Liver (tissue), 9 donors: ENCODE data around the gene CRB2. TPM values are rescaled to one million over a fixed set of nuclear protein-coding genes. Genes with fewer than 3 reads are reported as not detected.
"Not testable (repeated sequence)": the region's sequence is repeated elsewhere in the genome, so short reads cannot be mapped to it uniquely, and the experiment has no call there.

Experiments
- DNase-seq: peaks from one replicate; pipeline ENCODE4 v3.0.0-alpha.2; 2017; ENCODE audit warnings: low spot score
- H3K27ac ChIP-seq, 2 donors: one replicate each; pipeline ENCODE4 v1.7.0; 2013; ENCODE audit warnings: inconsistent platforms in 2 of 2, low read length in 2 of 2, control low read depth in 1 of 2, low read depth in 1 of 2, mild to moderate bottlenecking in 1 of 2
- H3K27me3 ChIP-seq, 4 donors: one replicate each; pipeline versions ENCODE4 v1.6.1 to v1.7.0; 2013; ENCODE audit warnings: low read length in 3 of 4, inconsistent platforms in 1 of 4, mild to moderate bottlenecking in 1 of 4, moderate library complexity in 1 of 4; ENCODE audit not compliant: control insufficient read depth in 4 of 4, insufficient read depth in 4 of 4
- H3K36me3 ChIP-seq, 4 donors: one replicate each; pipeline versions ENCODE4 v1.6.1 to v1.7.0; 2013; ENCODE audit warnings: low read length in 3 of 4, mild to moderate bottlenecking in 3 of 4, low read depth in 1 of 4, moderate library complexity in 1 of 4; ENCODE audit not compliant: control insufficient read depth in 4 of 4, insufficient read depth in 3 of 4
- H3K4me1 ChIP-seq, 4 donors: one replicate each; pipeline versions ENCODE4 v1.6.1 to v1.7.0; 2013; ENCODE audit warnings: low read length in 3 of 4, mild to moderate bottlenecking in 3 of 4, moderate library complexity in 1 of 4; ENCODE audit not compliant: control insufficient read depth in 4 of 4, insufficient read depth in 4 of 4
- H3K4me3 ChIP-seq, 3 donors: one replicate each; pipeline versions ENCODE4 v1.6.1 to v1.7.0; 2013; ENCODE audit warnings: low read length in 3 of 3, control low read depth in 1 of 3, low read depth in 1 of 3, mild to moderate bottlenecking in 1 of 3
- H3K9ac ChIP-seq, 2 donors: one replicate each; pipeline ENCODE4 v1.7.0; 2013; ENCODE audit warnings: low read length in 2 of 2, mild to moderate bottlenecking in 2 of 2, moderate library complexity in 2 of 2, control low read depth in 1 of 2, low read depth in 1 of 2
- H3K9me3 ChIP-seq, 4 donors: one replicate each; pipeline versions ENCODE4 v1.6.1 to v1.7.0; 2013; ENCODE audit warnings: low read length in 3 of 4; ENCODE audit not compliant: control insufficient read depth in 4 of 4
- ATF3 ChIP-seq: IDR thresholded peaks from 2 replicates; pipeline ENCODE4 v1.6.1; 2016; ENCODE audit warnings: antibody characterized with exemption
- CTCF ChIP-seq: fragments of 150-350 bp; IDR thresholded peaks from 2 replicates; pipeline ENCODE4 v1.5.1; 2017; ENCODE audit warnings: improper control_type of control experiment, low read depth, low read length; ENCODE audit not compliant: missing input control
- FOXA1 ChIP-seq: IDR thresholded peaks from 2 replicates; pipeline ENCODE4 v1.6.1; 2016; ENCODE audit warnings: antibody characterized with exemption
- GABPA ChIP-seq, 2 donors: IDR thresholded peaks in 1 of 2; conservative IDR thresholded peaks in 1 of 2; 2 replicates each; pipeline ENCODE4 v1.6.1; 2016; ENCODE audit warnings: antibody characterized with exemption in 2 of 2, mild to moderate bottlenecking in 1 of 2, moderate library complexity in 1 of 2
- HNF4A ChIP-seq, 2 donors: conservative IDR thresholded peaks; 2 replicates each; pipeline ENCODE4 v1.6.1; 2016; ENCODE audit warnings: antibody characterized with exemption in 2 of 2, mild to moderate bottlenecking in 2 of 2
- NR2F2 ChIP-seq: IDR thresholded peaks from 2 replicates; pipeline ENCODE4 v1.6.1; 2016; ENCODE audit warnings: antibody characterized with exemption
- RAD21 ChIP-seq, 2 donors: IDR thresholded peaks; 2 replicates each; pipeline ENCODE4 v1.6.1; 2016; ENCODE audit warnings: antibody characterized with exemption in 2 of 2, mild to moderate bottlenecking in 2 of 2
- RXRA ChIP-seq, 2 donors: IDR thresholded peaks; 2 replicates each; pipeline ENCODE4 v1.6.1; 2017 to 2018; ENCODE audit warnings: antibody characterized with exemption in 2 of 2, mild to moderate bottlenecking in 1 of 2
- SP1 ChIP-seq: IDR thresholded peaks from 2 replicates; pipeline ENCODE4 v1.6.1; 2018; ENCODE audit warnings: antibody characterized with exemption, mild to moderate bottlenecking
- ZBTB33 ChIP-seq: IDR thresholded peaks from 2 replicates; pipeline ENCODE4 v1.6.1; 2016; ENCODE audit warnings: antibody characterized with exemption
- WGBS: extraction: QIAGEN DNeasy Blood & Tissue Kit; methylation state at CpG from one replicate; pipeline ENCODE4 v1.1.7; 2013; 5-methylcytosine and 5-hydroxymethylcytosine counted together
- polyA plus RNA-seq, 2 donors: library from polyadenylated mRNA; stranded (reverse) in 1 of 2; unstranded in 1 of 2; fragments of 200-250 nt in 1 of 2; fragments of >200 nt in 1 of 2; fragmentation: Nextera tagmentation in 1 of 2; extraction: Ambion mirVana in 1 of 2; gene quantifications; one replicate each; pipeline versions ENCODE4 v1.2.1 to v1.2.3, GENCODE V29; 2013 to 2015
- total RNA-seq, 2 donors: library from RNA; depleted of rRNA; stranded (reverse); fragments of >200 nt; gene quantifications; one replicate each; pipeline ENCODE4 v1.2.3, GENCODE V29; 2014
- donor health status: healthy.
- donor health status: healthy.
- donor health status: healthy.
- donor health status: healthy.
- donor health status: healthy.

Gene CRB2
- total and polyA plus RNA-seq, 4 donors, result 1.7 TPM; not detected in 3

GRCh38 chr9:123397975-123398374, 42.0 kb downstream of the CRB2 start (continued):
- TF ChIP-seq CTCF (no peak), FOXA1 (no peak)

- H3K9me3 ChIP-seq, H3K4me1 ChIP-seq, H3K27ac ChIP-seq, DNase-seq, H3K36me3 ChIP-seq, H3K9ac ChIP-seq, H3K4me3 ChIP-seq, H3K27me3 ChIP-seq: not testable (repeated sequence)
- WGBS, result 93% methylated on average over 14 of the region's 14 CpGs
Measured at GRCh38 chr9:123398938-123399337, 42.9 kb downstream of the CRB2 start.

DNA sequence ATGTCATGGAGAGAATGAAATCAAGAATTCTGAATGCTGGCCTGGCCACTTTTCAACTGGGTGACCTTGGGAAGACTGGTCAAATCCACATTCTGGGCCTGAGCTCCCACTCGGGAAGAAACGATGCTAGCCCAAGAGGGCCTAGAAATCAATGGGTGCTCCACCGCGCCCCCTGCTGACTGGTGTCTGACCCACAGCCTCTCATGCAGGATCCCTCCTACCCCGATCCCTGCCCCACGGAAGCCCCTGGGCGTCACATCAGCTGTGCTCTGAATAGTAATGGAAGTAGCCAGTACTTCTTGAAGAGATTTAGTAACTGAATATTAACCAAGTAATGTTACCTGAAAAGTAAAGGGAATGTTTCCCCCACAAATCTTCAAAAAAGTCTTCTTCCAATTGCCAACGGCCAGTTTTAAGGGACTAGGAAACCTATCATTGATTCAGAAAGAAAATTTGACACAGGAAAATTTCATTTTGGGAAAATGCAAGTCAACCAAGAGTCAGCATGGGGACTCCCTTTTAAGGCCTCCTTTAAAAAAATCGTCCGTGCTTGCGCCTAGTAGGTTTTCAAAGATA, 43.9 kb downstream of the CRB2 start:
- H3K36me3 ChIP-seq, result peaks cover 0 to 4% (median 1%) of the 10 kb centered on the region in 4 donors

DNA sequence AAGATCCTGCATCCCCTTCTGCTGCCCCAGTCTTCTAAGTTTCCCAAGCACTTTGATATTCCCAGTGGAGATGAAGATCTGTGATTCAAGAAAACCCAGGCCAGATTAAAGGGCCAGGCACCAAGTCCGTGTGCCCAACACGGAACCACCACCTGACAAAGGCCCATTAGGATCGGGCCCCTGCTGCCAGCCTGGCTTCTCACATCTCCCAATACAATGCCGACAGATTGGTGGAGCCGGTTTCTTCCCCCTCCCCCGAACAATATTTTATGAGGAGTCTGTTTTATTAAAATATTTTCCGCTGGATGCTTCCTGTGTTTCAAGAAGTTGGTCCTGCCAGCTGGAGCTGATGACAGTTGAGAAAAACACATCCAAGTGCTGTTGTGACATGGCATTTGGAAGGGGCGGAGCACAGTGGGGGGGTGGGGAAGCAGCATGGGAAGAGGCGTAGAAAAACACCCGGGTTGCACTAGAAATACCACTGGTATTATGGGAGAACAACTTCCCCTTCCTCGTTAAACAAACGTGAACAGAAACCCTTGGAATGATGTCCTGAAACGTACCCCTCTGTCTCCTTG, 45.0 kb downstream of the CRB2 start:
- H3K4me3 ChIP-seq, result no peak overlapping the region
- H3K27ac ChIP-seq, result no peak overlapping the region
- no peaks in the 10 kb centered on the region for H3K27me3 ChIP-seq
- no peaks in the 10 kb centered on the region for H3K4me1 ChIP-seq
- DNase-seq, result no peak
- H3K36me3 ChIP-seq, result peaks cover 0 to 4% (median 1%) of the 10 kb centered on the region in 4 donors
- H3K9ac ChIP-seq, result no peak overlapping the region
- 93% methylated on average over 13 of the region's 13 CpGs for WGBS
- TF ChIP-seq ZBTB33 (no peak), CTCF (no peak)
- H3K9me3 ChIP-seq, result no peaks in the 10 kb centered on the region

More for the DNA sequence above, 43.9 kb downstream of the CRB2 start:
- Histone ChIP-seq H3K4me1 (no peaks in the 10 kb centered on the region), H3K9me3 (no peaks in the 10 kb centered on the region), H3K4me3 (no peak overlapping the region), H3K9ac (no peak overlapping the region), H3K27me3 (no peaks in the 10 kb centered on the region), H3K27ac (no peak overlapping the region)
- peak; percentile 66 for DNase-seq
- 80% methylated on average over 11 of the region's 11 CpGs for WGBS
- TF ChIP-seq GABPA (IDR thresholded peaks at IDR 0.05 in 1 of 2, conservative IDR thresholded peaks at IDR 0.05 in 1 of 2), result no peak
- no peak for TF ChIP-seq RXRA (IDR thresholded peaks at IDR 0.05)
- TF ChIP-seq SP1, result no peak
- TF ChIP-seq CTCF, result no peak
- no peak for TF ChIP-seq ATF3
- TF ChIP-seq NR2F2, result no peak
- TF ChIP-seq RAD21 (IDR thresholded peaks at IDR 0.05), result peak in 1 of 2 donors; percentile 48
- TF ChIP-seq HNF4A (conservative IDR thresholded peaks at IDR 0.05), result no peak
